Suprapubic skin (tissue), 4 donors: ENCODE measurements around the gene KCNN4. TPM values are rescaled to one million over a fixed set of nuclear protein-coding genes. Genes with fewer than 3 reads are reported as not detected.

Experiments used
- DNase-seq, 2 donors: peaks; one replicate each; pipeline ENCODE4 v3.0.0-alpha.2; 2019; ENCODE audit warnings: low spot score in 2 of 2
- H3K27ac ChIP-seq: fragments of 200-600 bp; sonication (generic); one replicate; pipeline ENCODE4 v1.5.1; 2019
- H3K27me3 ChIP-seq: fragments of 200-600 bp; sonication (generic); one replicate; pipeline ENCODE4 v1.5.1; 2019
- H3K36me3 ChIP-seq: fragments of 200-600 bp; sonication (generic); one replicate; pipeline ENCODE4 v1.5.1; 2019
- H3K4me1 ChIP-seq: fragments of 200-600 bp; sonication (generic); one replicate; pipeline ENCODE4 v1.5.1; 2019
- H3K4me3 ChIP-seq: fragments of 200-600 bp; sonication (generic); one replicate; pipeline ENCODE4 v1.5.1; 2019; ENCODE audit warnings: mild to moderate bottlenecking
- H3K9me3 ChIP-seq: fragments of 200-600 bp; sonication (generic); one replicate; pipeline ENCODE4 v1.5.1; 2019
- CTCF ChIP-seq, 2 donors: fragments of 200-600 bp in 1 of 2; fragments of 450-650 bp in 1 of 2; sonication (generic) in 1 of 2; IDR thresholded peaks; one replicate each; pipeline ENCODE4 v1.5.1; 2016 to 2019; ENCODE audit warnings: antibody characterized with exemption in 2 of 2, mild to moderate bottlenecking in 1 of 2, moderate library complexity in 1 of 2
- EP300 ChIP-seq: sonication (generic); formaldehyde crosslinking; IDR thresholded peaks from one replicate; pipeline ENCODE4 v1.6.1; 2017; ENCODE audit warnings: antibody characterized with exemption
- POLR2A ChIP-seq, 2 donors: fragments of 450-650 bp; IDR thresholded peaks; one replicate each; pipeline ENCODE4 v1.6.1; 2017; ENCODE audit warnings: antibody characterized with exemption in 2 of 2, mild to moderate bottlenecking in 2 of 2, moderate library complexity in 2 of 2
- POLR2AphosphoS5 ChIP-seq, 3 donors: sonication (generic); formaldehyde crosslinking; IDR thresholded peaks; one replicate each; pipeline ENCODE4 v1.6.1; 2017; ENCODE audit warnings: antibody characterized with exemption in 3 of 3
- WGBS: methylation state at CpG from one replicate; pipeline ENCODE4 v1.1.5; 2018; 5-methylcytosine and 5-hydroxymethylcytosine counted together
- total RNA-seq, 4 donors: library from RNA; depleted of rRNA; stranded (reverse); fragments of >200 nt; gene quantifications; one replicate each; pipeline ENCODE4 v1.1.0, GENCODE V29; 2016

Gene KCNN4
- total RNA-seq, 4 donors from 2014 or later: 26.4 to 77.9 (median 48.2) TPM

- Histone ChIP-seq H3K27ac (no peak overlapping the region), H3K27me3 (no peaks in the 10 kb centered on the region), H3K4me3 (no peak overlapping the region), H3K9me3 (no peaks in the 10 kb centered on the region), H3K4me1 (peaks cover 19% of the 10 kb centered on the region), H3K36me3 (peaks cover 87% of the 10 kb centered on the region)
- TF ChIP-seq POLR2AphosphoS5 (IDR thresholded peaks at IDR 0.05) (no peak), EP300 (no peak), POLR2A (IDR thresholded peaks at IDR 0.05) (no peak), CTCF (IDR thresholded peaks at IDR 0.05) (no peak)
- DNase-seq: no peak
- 92% methylated on average over 3 of the region's 3 CpGs for WGBS
Observed at GRCh38 chr19:43743059-43743458, 37.7 kb downstream of the KCNN4 start.

DNA sequence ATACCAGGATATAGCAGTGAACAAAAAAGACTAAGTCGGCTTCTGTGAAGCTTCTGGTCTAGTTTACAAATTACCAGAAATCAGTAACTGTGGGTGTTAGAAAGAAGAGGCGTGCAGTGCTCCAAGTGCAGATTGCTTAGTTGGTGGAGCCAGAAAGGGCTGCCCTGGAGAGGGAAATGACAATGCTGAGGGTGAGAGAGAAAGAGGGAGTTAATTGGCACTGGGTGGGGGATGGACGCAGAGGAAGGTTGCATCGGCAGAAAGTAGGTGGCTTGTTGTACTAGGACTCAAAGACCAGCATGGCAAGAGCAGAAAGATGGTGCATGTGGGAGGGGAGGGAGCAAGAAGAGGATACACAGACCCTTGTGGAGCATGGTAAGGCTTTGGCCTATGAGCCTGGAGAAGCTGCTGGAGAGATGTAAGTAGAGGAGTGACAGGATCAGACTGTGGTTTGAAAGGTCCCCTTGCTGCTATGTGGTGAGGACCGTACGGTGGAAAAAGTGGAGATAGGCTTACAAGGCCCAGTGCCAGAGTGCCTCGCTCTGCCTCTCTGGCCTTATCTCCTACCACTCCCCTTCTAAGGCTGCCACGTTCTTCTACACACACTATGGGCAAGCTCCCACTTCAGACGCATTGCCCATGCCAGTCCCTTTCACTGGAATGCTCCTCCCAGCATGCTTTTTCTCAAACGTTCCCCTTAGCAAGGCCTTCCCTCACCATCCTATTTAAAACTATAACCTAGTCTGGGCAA is 39.5 kb downstream of the KCNN4 start:
- WGBS: 84% methylated on average over 10 of the region's 10 CpGs
- Histone ChIP-seq H3K4me3 (no peak overlapping the region), H3K4me1 (peaks cover 22% of the 10 kb centered on the region), H3K27me3 (no peaks in the 10 kb centered on the region), H3K36me3 (peaks cover 87% of the 10 kb centered on the region), H3K27ac (no peak overlapping the region), H3K9me3 (no peaks in the 10 kb centered on the region)
- DNase-seq: no peak
- TF ChIP-seq POLR2A (IDR thresholded peaks at IDR 0.05) (no peak), POLR2AphosphoS5 (IDR thresholded peaks at IDR 0.05) (no peak), CTCF (IDR thresholded peaks at IDR 0.05) (no peak), EP300 (no peak)

- WGBS: 57% methylated on average over 16 of the region's 16 CpGs
- Histone ChIP-seq H3K27ac (peak overlapping the region; percentile 71), H3K36me3 (peaks cover 81% of the 10 kb centered on the region), H3K4me3 (no peak overlapping the region), H3K27me3 (no peaks in the 10 kb centered on the region), H3K4me1 (peaks cover 20% of the 10 kb centered on the region), H3K9me3 (no peaks in the 10 kb centered on the region)
- TF ChIP-seq CTCF (IDR thresholded peaks at IDR 0.05) (no peak), POLR2A (IDR thresholded peaks at IDR 0.05) (no peak), EP300 (no peak), POLR2AphosphoS5 (IDR thresholded peaks at IDR 0.05) (no peak)
- no peak for DNase-seq
Observed at GRCh38 chr19:43739439-43740235, 41.1 kb downstream of the KCNN4 start.

DNA sequence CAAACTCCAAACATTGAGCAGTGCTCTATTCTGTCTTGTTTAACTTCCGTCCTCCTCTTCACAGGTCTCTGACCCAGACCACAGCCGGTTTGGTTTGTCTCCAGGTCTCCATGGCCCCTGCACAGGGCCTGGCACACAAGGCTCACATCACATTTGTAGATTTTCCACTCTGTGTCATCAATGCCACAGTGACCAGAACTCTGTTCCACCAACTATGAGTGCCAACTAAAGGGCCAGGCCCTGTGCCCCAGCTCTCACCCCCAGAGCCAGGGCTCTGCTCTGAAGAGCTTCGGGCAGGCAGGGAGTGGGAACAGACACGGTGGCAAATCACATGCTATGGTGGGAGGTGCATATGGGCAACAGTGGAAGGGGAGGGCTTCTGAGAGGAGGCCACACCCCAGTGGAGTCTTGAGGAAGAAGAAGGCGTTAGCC is 42.0 kb downstream of the KCNN4 start:
- Histone ChIP-seq H3K4me1 (peaks cover 17% of the 10 kb centered on the region), H3K36me3 (peaks cover 79% of the 10 kb centered on the region), H3K27me3 (no peaks in the 10 kb centered on the region), H3K27ac (peak overlapping the region; percentile 71), H3K4me3 (no peak overlapping the region), H3K9me3 (no peaks in the 10 kb centered on the region)
- DNase-seq: no peak
- no peak for TF ChIP-seq POLR2A (IDR thresholded peaks at IDR 0.05)
- no peak for TF ChIP-seq CTCF (IDR thresholded peaks at IDR 0.05)
- TF ChIP-seq EP300: no peak
- no peak for TF ChIP-seq POLR2AphosphoS5 (IDR thresholded peaks at IDR 0.05)
- WGBS: 51% methylated on average over 5 of the region's 5 CpGs

- Histone ChIP-seq H3K27ac (no peak overlapping the region), H3K27me3 (no peaks in the 10 kb centered on the region), H3K4me1 (peaks cover 17% of the 10 kb centered on the region), H3K9me3 (no peaks in the 10 kb centered on the region), H3K36me3 (peaks cover 79% of the 10 kb centered on the region), H3K4me3 (no peak overlapping the region)
- DNase-seq: no peak
- TF ChIP-seq CTCF (IDR thresholded peaks at IDR 0.05): no peak
Observed at GRCh38 chr19:43735957-43736356, 44.8 kb downstream of the KCNN4 start.
